Transverse colon (tissue), 4 donors: ENCODE data around the gene MAP1LC3A. TPM values are rescaled to one million over a fixed set of nuclear protein-coding genes. Genes with fewer than 3 reads are reported as not detected.

Experiments
- DNase-seq: peaks from one replicate; pipeline ENCODE4 v3.0.0-alpha.2; 2019
- H3K27ac ChIP-seq, 4 donors: fragments of 200-600 bp; sonication (generic); 2 replicates each; pipeline ENCODE4 v1.5.1; 2016 to 2018; ENCODE audit warnings: inconsistent platforms in 4 of 4
- H3K27me3 ChIP-seq: fragments of 200-600 bp; sonication (generic); 2 replicates; pipeline ENCODE4 v1.5.1; 2017; ENCODE audit warnings: inconsistent platforms
- H3K36me3 ChIP-seq, 4 donors: fragments of 200-600 bp; sonication (generic); 2 replicates each; pipeline ENCODE4 v1.5.1; 2017 to 2019; ENCODE audit warnings: inconsistent platforms in 4 of 4
- H3K4me1 ChIP-seq, 4 donors: fragments of 200-600 bp; sonication (generic); 2 replicates each; pipeline ENCODE4 v1.5.1; 2017 to 2020; ENCODE audit warnings: inconsistent platforms in 4 of 4
- H3K4me3 ChIP-seq, 4 donors: fragments of 200-600 bp; sonication (generic); 1 replicate in 1 of 4; 2 replicates in 3 of 4; pipeline versions ENCODE4 v1.5.1 to v1.6.1; 2017 to 2019; ENCODE audit warnings: inconsistent platforms in 4 of 4
- H3K9me3 ChIP-seq, 2 donors: fragments of 200-600 bp; sonication (generic); 2 replicates each; pipeline ENCODE4 v1.5.1; 2017 to 2019; ENCODE audit warnings: inconsistent platforms in 2 of 2
- CTCF ChIP-seq, 5 experiments: fragments of 200-600 bp in 3 of 5; fragments of 450-650 bp in 2 of 5; sonication (generic) in 3 of 5; IDR thresholded peaks; 1 replicate in 2 of 5; 2 replicates in 3 of 5; pipeline ENCODE4 v1.5.1; 2016 to 2017; ENCODE audit warnings: antibody characterized with exemption in 5 of 5, inconsistent platforms in 3 of 5, mild to moderate bottlenecking in 2 of 5, moderate library complexity in 1 of 5
- EP300 ChIP-seq: sonication (generic); formaldehyde crosslinking; IDR thresholded peaks from one replicate; pipeline ENCODE4 v1.6.1; 2017; ENCODE audit warnings: antibody characterized with exemption, low read depth
- POLR2A ChIP-seq: fragments of 450-650 bp; IDR thresholded peaks from one replicate; pipeline ENCODE4 v1.6.1; 2016; ENCODE audit warnings: antibody characterized with exemption, mild to moderate bottlenecking, moderate library complexity
- POLR2AphosphoS5 ChIP-seq, 3 donors: sonication (generic); formaldehyde crosslinking; IDR thresholded peaks; one replicate each; pipeline ENCODE4 v1.6.1; 2016; ENCODE audit warnings: antibody characterized with exemption in 3 of 3
- WGBS, 2 donors: methylation state at CpG; one replicate each; pipeline ENCODE4 v1.1.5; 2018; ENCODE audit warnings: low coverage in 1 of 2; 5-methylcytosine and 5-hydroxymethylcytosine counted together
- in situ Hi-C, 4 donors: fragments of 200-750 bp; cut with MboI; loops; one replicate each; pipeline versions ENCODE4 v1.15.0 to v1.15.1; 2017; ENCODE audit warnings: low sequenced_read_pairs in 3 of 4, low pct_ligation_motif_present in 1 of 4, low pct_unique_long_range_greater_than_20kb in 1 of 4
- intact Hi-C: fragments of 100-400 bp; cut with DNase I; formaldehyde crosslinking; loops from one replicate; pipeline ENCODE4 v1.15.1; 2023; ENCODE audit warnings: low total_unique reads
- total RNA-seq, 4 donors: library from RNA; depleted of rRNA; stranded (reverse); fragments of >200 nt; gene quantifications; one replicate each; pipeline ENCODE4 v1.1.0, GENCODE V29; 2016

MAP1LC3A gene
- total RNA-seq, 4 donors from 2014 or later = 41.8 to 166 (median 98.3) TPM

- H3K36me3 ChIP-seq = no peaks in the 10 kb centered on the region
These were observed 26.5 kb downstream of the MAP1LC3A start for GRCh38 chr20:34585019-34585418.

GRCh38 chr20:34586488-34587163 lies 28.1 kb downstream of the MAP1LC3A start:
- Histone ChIP-seq H3K4me1 (peaks cover 4 to 25% (median 14%) of the 10 kb centered on the region in 4 donors), H3K27ac (no peak overlapping the region), H3K27me3 (no peaks in the 10 kb centered on the region), H3K4me3 (no peak overlapping the region), H3K36me3 (no peaks in the 10 kb centered on the region), H3K9me3 (no peaks in the 10 kb centered on the region)
- TF ChIP-seq POLR2AphosphoS5 (IDR thresholded peaks at IDR 0.05) (no peak), POLR2A (no peak), CTCF (IDR thresholded peaks at IDR 0.05) (no peak), EP300 (no peak)
- DNase-seq = no peak
- intact Hi-C loops (no loop called here), in situ Hi-C loops (no loop called here)
- 92 to 100% methylated on average over 3 to 9 of the region's 9 CpGs for WGBS, 2 donors

More at GRCh38 chr20:34585019-34585418, 26.5 kb downstream of the MAP1LC3A start:
- DNase-seq = no peak
- Histone ChIP-seq H3K4me1 (peaks cover 12 to 40% (median 27%) of the 10 kb centered on the region in 4 donors), H3K27ac (no peak overlapping the region), H3K4me3 (no peak overlapping the region), H3K27me3 (no peaks in the 10 kb centered on the region), H3K9me3 (no peaks in the 10 kb centered on the region)
- 97% methylated on average over 3 of the region's 5 CpGs; no CpG with 5 or more reads in 1 of the 2 donors for WGBS, 2 donors
- intact Hi-C loops = no loop called here
- in situ Hi-C loops = no loop called here
- TF ChIP-seq EP300 = no peak
- no peak for TF ChIP-seq CTCF (IDR thresholded peaks at IDR 0.05)
- TF ChIP-seq POLR2AphosphoS5 (IDR thresholded peaks at IDR 0.05) = no peak
- no peak for TF ChIP-seq POLR2A

GRCh38 chr20:34595377-34596184 lies 37.1 kb downstream of the MAP1LC3A start:
- no peaks in the 10 kb centered on the region for H3K36me3 ChIP-seq
- no peak overlapping the region for H3K4me3 ChIP-seq
- DNase-seq = no peak
- no peaks in the 10 kb centered on the region for H3K9me3 ChIP-seq
- 88 to 92% methylated on average over 7 to 9 of the region's 9 CpGs for WGBS, 2 donors
- intact Hi-C loops = no loop called here
- H3K27me3 ChIP-seq = no peaks in the 10 kb centered on the region
- H3K4me1 ChIP-seq = peaks cover 2 to 17% (median 6%) of the 10 kb centered on the region in 4 donors
- H3K27ac ChIP-seq = no peak overlapping the region
- TF ChIP-seq CTCF (IDR thresholded peaks at IDR 0.05) = no peak
- TF ChIP-seq POLR2A = no peak
- no peak for TF ChIP-seq EP300
- no peak for TF ChIP-seq POLR2AphosphoS5 (IDR thresholded peaks at IDR 0.05)
- in situ Hi-C loops = no loop called here

- H3K27ac ChIP-seq = peak overlapping the region; percentile 67 to 76 (median 72)
These were observed 42.6 kb downstream of the MAP1LC3A start for GRCh38 chr20:34600892-34601653.

More at GRCh38 chr20:34600892-34601653, 42.6 kb downstream of the MAP1LC3A start:
- H3K27me3 ChIP-seq = no peaks in the 10 kb centered on the region
- no peaks in the 10 kb centered on the region for H3K9me3 ChIP-seq
- in situ Hi-C loops (no loop called here), intact Hi-C loops (no loop called here)
- TF ChIP-seq EP300 (no peak), POLR2AphosphoS5 (IDR thresholded peaks at IDR 0.05) (peak in 2 of 3 donors; percentile 57 to 76)
- H3K4me3 ChIP-seq = no peak overlapping the region
- WGBS, 2 donors = 36 to 37% methylated on average over 8 to 9 of the region's 9 CpGs
- H3K4me1 ChIP-seq = peaks cover 6 to 49% (median 26%) of the 10 kb centered on the region in 4 donors
- H3K36me3 ChIP-seq = no peaks in the 10 kb centered on the region
- DNase-seq = no peak
